Upper lobe of right lung (tissue), 1 donor: ENCODE data around the gene ITPR3. TPM values are rescaled to one million over a fixed set of nuclear protein-coding genes. Genes with fewer than 3 reads are reported as not detected.

Experiments used
- ATAC-seq: fragments of 200-7000 bp; cut with Tn5 transposase; one replicate; pipeline ENCODE4 v1.9.1; 2020; ENCODE audit warnings: mild to moderate bottlenecking, moderate library complexity
- DNase-seq: peaks from one replicate; pipeline ENCODE4 v3.0.0-alpha.2; 2020
- H3K27ac ChIP-seq: fragments of 200-600 bp; one replicate; pipeline ENCODE4 v1.8.0; 2022
- H3K27me3 ChIP-seq: fragments of 200-600 bp; one replicate; pipeline ENCODE4 v1.8.0; 2022; ENCODE audit warnings: mild to moderate bottlenecking
- H3K36me3 ChIP-seq: fragments of 200-600 bp; one replicate; pipeline ENCODE4 v1.8.0; 2022
- H3K4me1 ChIP-seq: fragments of 200-600 bp; one replicate; pipeline ENCODE4 v1.8.0; 2022
- H3K4me3 ChIP-seq: fragments of 200-600 bp; one replicate; pipeline ENCODE4 v1.8.0; 2022; ENCODE audit warnings: mild to moderate bottlenecking
- H3K9me3 ChIP-seq: fragments of 200-600 bp; one replicate; pipeline ENCODE4 v1.8.0; 2022
- CTCF ChIP-seq: fragments of 200-600 bp; IDR thresholded peaks from one replicate; pipeline ENCODE4 v1.8.0; 2022; ENCODE audit warnings: antibody characterized with exemption
- intact Hi-C: fragments of 100-400 bp; cut with DNase I; formaldehyde crosslinking; loops from one replicate; pipeline ENCODE4 v1.11.0; 2022
- total RNA-seq: library from RNA; stranded (reverse); fragmentation: NEBNext Ultra II Directional; extraction: Animal tissue kit (Norgen Biotek cat#: 25700); gene quantifications from one replicate; pipeline ENCODE4 v1.2.1, GENCODE V29; 2021
- donor health status: DM: no; HTN: yes; CAD: no; lungs with severe emphysema.

The ITPR3 gene
- total RNA-seq, 1 donor from 2014 or later, result 111 TPM

DNA sequence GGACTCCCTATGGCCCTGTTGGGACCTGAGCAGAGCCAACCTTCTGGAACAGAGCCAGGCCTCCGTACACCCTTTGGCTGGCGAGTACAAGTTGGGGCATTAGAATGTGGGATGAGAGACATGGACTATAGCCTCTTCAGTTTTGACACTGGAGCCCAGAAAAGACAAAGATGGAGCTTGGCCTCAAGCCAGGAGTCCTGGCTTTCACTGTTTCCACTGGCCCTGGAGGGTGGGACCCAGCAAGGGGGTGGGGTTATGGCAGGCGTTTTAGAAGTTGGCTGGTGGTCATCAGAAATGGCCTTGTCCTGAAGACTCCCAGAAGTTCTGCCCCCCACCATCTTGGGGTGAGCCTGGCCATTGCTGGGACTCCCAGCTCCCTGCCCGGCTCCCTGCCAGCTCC lies 21.8 kb downstream of the ITPR3 start:
- Histone ChIP-seq H3K4me3 (no peak overlapping the region), H3K9me3 (no peaks in the 10 kb centered on the region), H3K27ac (no peak overlapping the region), H3K4me1 (no peaks in the 10 kb centered on the region), H3K27me3 (no peaks in the 10 kb centered on the region), H3K36me3 (peaks cover 20% of the 10 kb centered on the region)
- DNase-seq (no peak), ATAC-seq (no peak)
- no peak for TF ChIP-seq CTCF
- intact Hi-C loops, result no loop called here

DNA sequence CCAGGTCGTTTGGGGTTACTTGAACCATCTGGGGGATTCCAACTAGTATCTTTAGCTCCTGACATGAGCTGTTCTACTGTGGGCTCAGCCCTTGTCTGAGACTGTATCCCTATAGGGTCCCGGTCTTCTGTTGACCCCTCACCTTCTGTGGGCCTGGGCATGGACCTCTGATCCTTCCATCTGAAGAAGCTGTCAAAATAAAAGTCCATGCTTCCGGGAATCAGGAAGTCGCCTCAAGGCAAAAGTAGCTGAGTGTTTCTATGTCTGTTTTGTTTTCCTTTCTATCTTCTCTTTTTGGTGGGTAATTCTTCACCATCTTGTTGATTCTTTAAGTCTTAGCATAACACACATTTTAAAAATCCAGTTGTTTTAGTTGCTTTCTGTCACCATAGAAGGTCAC lies 30.3 kb downstream of the ITPR3 start:
- H3K4me1 ChIP-seq, result no peaks in the 10 kb centered on the region
- H3K9me3 ChIP-seq, result no peaks in the 10 kb centered on the region
- DNase-seq, result no peak
- intact Hi-C loops, result no loop called here
- H3K27me3 ChIP-seq, result no peaks in the 10 kb centered on the region
- no peak overlapping the region for H3K4me3 ChIP-seq
- H3K36me3 ChIP-seq, result peaks cover 33% of the 10 kb centered on the region
- no peak overlapping the region for H3K27ac ChIP-seq
- TF ChIP-seq CTCF, result no peak
- no peak for ATAC-seq

- intact Hi-C loops, result no loop called here
- no peaks in the 10 kb centered on the region for H3K9me3 ChIP-seq
- peaks cover 35% of the 10 kb centered on the region for H3K36me3 ChIP-seq
- no peak for TF ChIP-seq CTCF
- no peaks in the 10 kb centered on the region for H3K4me1 ChIP-seq
- H3K4me3 ChIP-seq, result no peak overlapping the region
- no peaks in the 10 kb centered on the region for H3K27me3 ChIP-seq
- DNase-seq, result no peak
- H3K27ac ChIP-seq, result no peak overlapping the region
- ATAC-seq, result no peak
Measured at GRCh38 chr6:33652002-33652401, 30.9 kb downstream of the ITPR3 start.

GRCh38 chr6:33654831-33655554 lies 33.9 kb downstream of the ITPR3 start:
- TF ChIP-seq CTCF, result no peak
- Histone ChIP-seq H3K4me1 (no peaks in the 10 kb centered on the region), H3K27me3 (no peaks in the 10 kb centered on the region), H3K4me3 (no peak overlapping the region), H3K27ac (no peak overlapping the region), H3K9me3 (no peaks in the 10 kb centered on the region), H3K36me3 (peaks cover 34% of the 10 kb centered on the region)
- intact Hi-C loops, result no loop called here
- DNase-seq, result no peak
- no peak for ATAC-seq

- no peak for DNase-seq
- intact Hi-C loops, result no loop called here
- peaks cover 34% of the 10 kb centered on the region for H3K36me3 ChIP-seq
- no peak for TF ChIP-seq CTCF
- no peak overlapping the region for H3K27ac ChIP-seq
- no peaks in the 10 kb centered on the region for H3K27me3 ChIP-seq
- H3K9me3 ChIP-seq, result no peaks in the 10 kb centered on the region
- no peak overlapping the region for H3K4me3 ChIP-seq
- H3K4me1 ChIP-seq, result no peaks in the 10 kb centered on the region
- ATAC-seq, result no peak
Measured at GRCh38 chr6:33656844-33657243, 35.7 kb downstream of the ITPR3 start.
